Embryonic facial prominence (tissue), 1 donor: ENCODE measurements around the gene AGGF1.
"Not testable (repeated sequence)": the region's sequence is repeated elsewhere in the genome, so short reads cannot be mapped to it uniquely, and the experiment has no call there.

Experiments
- DNase-seq: peaks from one replicate; pipeline ENCODE4 v3.0.0-alpha.2; 2016; ENCODE audit errors: extremely low spot score

AGGF1 gene

GRCh38 chr5:77030097-77031071 is at the start of gene AGGF1:
TSS of gene AGGF1 (plus strand) at chr5:77030404. CDS start at chr5:77030767, 363 bp downstream.
- peak; percentile 94 for DNase-seq

- DNase-seq = no peak
Observed at GRCh38 chr5:76980518-76981144, 49.6 kb upstream of the AGGF1 start.

GRCh38 chr5:76982450-76982849 is 47.8 kb upstream of the AGGF1 start:
- no peak for DNase-seq

- DNase-seq = no peak
Observed at GRCh38 chr5:76983468-76983867, 46.7 kb upstream of the AGGF1 start.

- DNase-seq = no peak
Observed at GRCh38 chr5:76986825-76987526, 43.2 kb upstream of the AGGF1 start.

- DNase-seq = no peak
Observed at GRCh38 chr5:76990899-76991459, 39.2 kb upstream of the AGGF1 start.

GRCh38 chr5:76993436-76993835 is 36.8 kb upstream of the AGGF1 start:
- not testable (repeated sequence) for DNase-seq

- DNase-seq = no peak
Observed at GRCh38 chr5:76994337-76994736, 35.9 kb upstream of the AGGF1 start.

GRCh38 chr5:76998251-76998650 is 32.0 kb upstream of the AGGF1 start:
- not testable (repeated sequence) for DNase-seq

- no peak for DNase-seq
Observed at GRCh38 chr5:76999451-76999850, 30.8 kb upstream of the AGGF1 start.

- DNase-seq = no peak
Observed at GRCh38 chr5:77003246-77003645, 27.0 kb upstream of the AGGF1 start.

GRCh38 chr5:77006124-77006523 is 24.1 kb upstream of the AGGF1 start:
- DNase-seq = no peak

- DNase-seq = no peak
Observed at GRCh38 chr5:77008413-77008812, 21.8 kb upstream of the AGGF1 start.

GRCh38 chr5:77010243-77010642 is 20.0 kb upstream of the AGGF1 start:
- no peak for DNase-seq

- no peak for DNase-seq
Observed at GRCh38 chr5:77011498-77011897, 18.7 kb upstream of the AGGF1 start.

- no peak for DNase-seq
Observed at GRCh38 chr5:77012601-77013000, 17.6 kb upstream of the AGGF1 start.

GRCh38 chr5:77015938-77016569 is 14.2 kb upstream of the AGGF1 start:
- DNase-seq = no peak

- no peak for DNase-seq
Observed at GRCh38 chr5:77016962-77017361, 13.2 kb upstream of the AGGF1 start.

GRCh38 chr5:77017668-77018067 is 12.5 kb upstream of the AGGF1 start:
- DNase-seq = no peak

GRCh38 chr5:77022511-77023417 is 7.4 kb upstream of the AGGF1 start:
- DNase-seq = no peak
